GM12891 (cell line): ENCODE results near the gene CYP2W1.

Experiments used
- DNase-seq: peaks from one replicate; pipeline ENCODE4 v3.0.0; 2011; ENCODE audit warnings: low spot score; ENCODE audit not compliant: insufficient read length
- FAIRE-seq: peaks from 2 replicates; lab custom pipeline; 2011; peaks lifted over from hg19 to GRCh38; lab: Jason Lieb, UNC
- PAX5 ChIP-seq: IDR thresholded peaks from 2 replicates; pipeline ENCODE4 v1.6.1; 2011; ENCODE audit warnings: low read length, moderate library complexity, mild to moderate bottlenecking; ENCODE audit not compliant: insufficient read depth, severe bottlenecking
- POLR2A ChIP-seq: IDR thresholded peaks from 2 replicates; pipeline ENCODE4 v1.6.1; 2011; ENCODE audit warnings: low read depth, low read length, control low read depth
- POLR2AphosphoS5 ChIP-seq: IDR thresholded peaks from 2 replicates; pipeline ENCODE4 v1.6.1; 2011; ENCODE audit warnings: low read depth, low read length, control low read depth
- POU2F2 ChIP-seq: IDR thresholded peaks from 2 replicates; pipeline ENCODE4 v1.6.1; 2011; ENCODE audit warnings: low read depth, mild to moderate bottlenecking, control low read depth, low read length, moderate library complexity
- SPI1 ChIP-seq: IDR thresholded peaks from 2 replicates; pipeline ENCODE4 v1.6.1; 2011; ENCODE audit warnings: low read depth, low read length, control low read depth
- TAF1 ChIP-seq: IDR thresholded peaks from 2 replicates; pipeline ENCODE4 v1.6.1; 2011; ENCODE audit warnings: low read depth, low read length, control low read depth

The CYP2W1 gene

GRCh38 chr7:1010226-1010625, 27.2 kb downstream of the CYP2W1 start:
- no peak for FAIRE-seq
- TF ChIP-seq POU2F2 (no peak), PAX5 (no peak), SPI1 (no peak), TAF1 (no peak), POLR2A (no peak), POLR2AphosphoS5 (no peak; the same call in 1 of the 2 replicates)
- no peak for DNase-seq

- DNase-seq, result no peak
- peak; percentile 59 for FAIRE-seq
- TF ChIP-seq POLR2A (no peak), SPI1 (no peak), POU2F2 (no peak), TAF1 (no peak), POLR2AphosphoS5 (no peak), PAX5 (no peak)
Observed at GRCh38 chr7:1011297-1012003, 28.5 kb downstream of the CYP2W1 start.

GRCh38 chr7:1012004-1012715, 29.2 kb downstream of the CYP2W1 start:
- TF ChIP-seq TAF1 (no peak), PAX5 (no peak), SPI1 (no peak), POU2F2 (no peak), POLR2A (no peak), POLR2AphosphoS5 (no peak)
- FAIRE-seq (no peak), DNase-seq (no peak)

GRCh38 chr7:1012716-1013095, 29.7 kb downstream of the CYP2W1 start:
- no peak for FAIRE-seq
- DNase-seq, result no peak
- TF ChIP-seq POLR2A (no peak), PAX5 (no peak), POLR2AphosphoS5 (no peak), TAF1 (no peak), SPI1 (no peak)

- FAIRE-seq, result no peak
- DNase-seq, result no peak
- TF ChIP-seq POLR2AphosphoS5, result no peak
- TF ChIP-seq PAX5, result no peak
- no peak for TF ChIP-seq POLR2A
- no peak for TF ChIP-seq POU2F2
Observed at GRCh38 chr7:1013581-1013980, 30.6 kb downstream of the CYP2W1 start.

- DNase-seq, result no peak
- FAIRE-seq, result no peak
- no peak for TF ChIP-seq PAX5
- no peak for TF ChIP-seq POLR2A
- TF ChIP-seq POLR2AphosphoS5, result no peak
- TF ChIP-seq TAF1, result no peak
- no peak for TF ChIP-seq SPI1
- no peak for TF ChIP-seq POU2F2
Observed at GRCh38 chr7:1014681-1015080, 31.7 kb downstream of the CYP2W1 start.

GRCh38 chr7:1015196-1016121, 32.5 kb downstream of the CYP2W1 start:
- no peak for TF ChIP-seq POLR2A
- no peak for TF ChIP-seq SPI1
- TF ChIP-seq POU2F2, result no peak
- no peak for TF ChIP-seq PAX5
- TF ChIP-seq TAF1, result no peak
- TF ChIP-seq POLR2AphosphoS5, result no peak
- FAIRE-seq (peak; percentile 54), DNase-seq (no peak)

- TF ChIP-seq POU2F2 (no peak), POLR2AphosphoS5 (no peak), TAF1 (no peak), SPI1 (no peak)
- DNase-seq, result no peak
- peak; percentile 48 for FAIRE-seq
Observed at GRCh38 chr7:1016577-1017531, 33.9 kb downstream of the CYP2W1 start.
